ENCODE data around the gene FBXO36. TPM values are rescaled to one million over a fixed set of nuclear protein-coding genes. Genes with fewer than 3 reads are reported as not detected.

Gene FBXO36
- total RNA-seq, 1 donor from 2014 or later = 3.1 TPM

DNA sequence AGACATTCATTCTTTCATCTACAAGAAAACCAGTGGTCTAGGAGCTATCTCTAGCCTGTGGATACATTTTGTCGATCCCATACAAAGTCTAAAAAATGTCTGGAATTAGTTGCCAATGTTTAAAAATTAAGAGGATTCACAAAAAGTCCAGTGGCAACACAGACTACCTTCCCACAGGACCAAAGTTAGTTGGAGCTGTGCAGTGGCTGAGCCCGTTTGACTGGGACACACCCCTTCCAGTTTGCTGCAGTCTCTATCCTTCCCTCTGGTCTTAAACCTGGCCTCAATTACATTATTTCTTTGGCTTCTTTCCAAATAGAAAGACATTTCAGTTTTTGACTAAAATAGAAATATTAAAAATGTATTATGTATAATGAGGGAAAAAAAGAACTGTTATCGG, 127.8 kb downstream of the FBXO36 start:
- no peak for DNase-seq

DNA sequence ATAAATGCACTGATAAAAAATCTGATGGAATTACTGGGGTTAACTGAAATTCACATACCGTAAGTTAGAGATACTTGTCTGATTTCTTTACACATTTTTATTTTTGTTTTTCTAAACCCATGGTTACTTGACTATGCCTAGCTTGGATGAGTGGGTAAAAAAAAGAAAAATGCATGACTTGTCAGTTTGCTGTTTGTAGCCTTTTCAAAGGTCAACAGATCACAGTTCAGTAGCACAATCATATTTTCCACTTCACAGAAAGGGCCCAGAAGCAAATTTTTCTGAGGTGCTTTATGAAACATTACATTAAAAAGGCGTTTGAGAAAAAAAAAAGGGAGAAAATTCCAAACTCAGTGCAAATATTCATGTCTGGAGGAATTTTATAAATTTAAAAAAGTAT, 130.0 kb downstream of the FBXO36 start:
- no peak for DNase-seq

DNA sequence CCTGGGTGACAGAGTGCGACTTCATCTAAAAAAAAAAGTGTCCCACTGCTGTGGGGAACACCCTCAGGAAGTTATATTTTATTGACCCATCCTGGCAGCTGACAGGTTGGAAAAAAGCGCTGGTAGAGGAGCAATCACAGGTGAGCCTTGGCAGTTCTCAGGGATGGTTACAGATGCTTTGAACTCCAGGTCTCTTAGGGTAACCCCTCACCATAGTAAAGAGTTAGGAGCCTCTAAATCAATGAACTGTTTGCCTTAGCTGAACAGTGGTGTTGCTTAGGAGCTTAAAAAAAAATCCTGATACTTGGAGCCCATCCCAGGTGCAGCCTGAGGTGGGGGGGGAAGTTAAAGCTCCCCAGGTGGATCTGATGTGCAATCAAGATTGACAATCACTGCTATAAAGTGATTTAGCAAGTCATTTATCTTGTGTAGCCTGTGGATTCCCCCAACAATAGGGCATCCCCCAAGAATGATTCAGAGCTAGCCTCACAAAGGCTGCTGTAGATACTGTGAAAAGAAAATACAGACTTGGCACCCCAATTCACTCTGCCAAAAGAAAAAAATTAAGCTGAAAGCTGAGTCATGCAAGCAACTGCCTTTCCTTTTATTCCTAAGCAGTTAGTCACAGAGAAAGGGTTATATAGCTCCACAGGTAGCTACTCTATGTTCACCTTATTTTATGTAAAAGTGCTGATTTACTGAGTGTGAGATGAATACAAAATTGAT, 131.6 kb downstream of the FBXO36 start:
- no peak for DNase-seq

DNA sequence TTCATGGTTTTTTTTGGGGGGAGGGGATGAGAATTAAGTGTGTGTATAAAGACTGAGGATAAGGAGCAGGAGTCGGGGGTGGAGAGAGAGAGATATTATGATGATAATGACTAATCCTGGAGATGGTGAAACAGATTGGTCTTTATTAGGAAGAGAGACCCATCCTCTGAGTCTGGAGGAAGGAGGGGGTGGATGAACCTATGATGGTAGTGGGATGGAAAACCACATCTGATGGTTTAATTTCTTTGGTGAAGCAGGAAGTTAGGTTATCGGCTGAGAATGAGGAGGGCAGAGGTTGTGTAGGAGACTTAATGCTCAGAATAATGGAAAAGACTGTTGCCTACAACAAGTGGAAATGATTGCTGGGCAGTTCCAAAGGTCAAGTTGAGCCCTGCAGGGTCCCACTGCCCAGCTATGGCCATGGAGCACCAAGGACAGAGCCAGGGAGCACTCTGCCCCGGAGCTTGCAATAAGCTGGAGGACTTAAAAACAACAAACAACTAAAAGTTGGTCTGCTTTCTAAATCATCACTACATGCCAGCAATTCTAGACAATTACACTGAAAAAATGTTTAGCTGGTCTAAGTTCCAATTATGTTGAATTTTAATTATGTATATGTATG, 138.5 kb downstream of the FBXO36 start:
- DNase-seq = no peak

Small RNAs within 50 kb of the gene (small RNA-seq; reads per million reads assigned to genes)
- gene RNU6-1027P (ENCODE audit: low replicate concordance) = not detected
- not detected for gene RNU6-613P (ENCODE audit: low replicate concordance)
- not detected for gene RNU6-964P (ENCODE audit: low replicate concordance)
- gene RNY4P19 (ENCODE audit: low replicate concordance) = not detected

Other genes starting within 250 kb of the FBXO36 start
- gene DNER, start 207.9 kb upstream of the FBXO36 start, total RNA-seq = 1.3 TPM
- 241 TPM for gene TRIP12, start 494 bp upstream of the FBXO36 start, total RNA-seq
- gene SLC16A14, start 146.4 kb downstream of the FBXO36 start, total RNA-seq = 9.9 TPM